ENCODE results near the gene PSMD8.
"Not testable (repeated sequence)": the region's sequence is repeated elsewhere in the genome, so short reads cannot be mapped to it uniquely, and the experiment has no call there.

PSMD8 gene

DNA sequence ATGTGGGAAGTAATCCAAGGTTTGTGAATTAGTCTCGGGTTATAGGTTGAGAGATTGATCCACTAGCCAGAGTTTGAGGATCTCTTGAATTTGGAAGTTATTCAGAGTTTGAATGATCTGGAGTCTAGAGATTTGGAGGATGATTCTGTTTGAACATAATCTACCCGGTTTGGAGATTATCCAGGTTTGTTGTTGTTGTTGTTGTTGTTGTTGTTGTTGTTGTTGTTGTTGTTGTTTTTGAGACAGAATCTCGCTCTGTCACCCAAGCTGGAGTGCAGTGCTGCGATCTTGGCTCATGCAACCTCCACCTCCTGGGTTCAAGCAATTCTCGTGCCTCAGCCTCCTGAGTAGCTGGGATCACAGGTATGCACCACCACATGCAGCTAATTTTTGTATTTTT is 37.5 kb downstream of the PSMD8 start:
- not testable (repeated sequence) for DNase-seq

DNA sequence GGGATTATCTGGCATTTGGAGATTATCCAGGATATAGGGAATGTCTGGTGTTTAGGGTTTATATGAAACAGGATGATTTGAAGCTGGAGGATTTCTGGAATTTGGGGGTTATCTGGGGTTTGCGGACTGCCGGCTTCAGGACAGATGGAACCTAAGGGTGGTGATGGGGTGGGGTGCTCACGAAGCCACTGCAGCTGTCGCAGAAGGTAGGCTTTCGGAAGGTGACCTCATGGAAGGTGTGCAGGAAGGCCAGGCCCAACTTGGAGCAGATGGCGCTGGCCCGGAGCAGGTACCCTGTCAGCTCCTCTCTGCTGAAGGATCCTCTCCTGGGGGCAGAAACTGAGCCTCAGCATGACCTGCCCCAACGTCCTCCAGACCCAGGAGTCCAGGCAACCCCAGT is 38.1 kb downstream of the PSMD8 start:
- DNase-seq: no peak

DNA sequence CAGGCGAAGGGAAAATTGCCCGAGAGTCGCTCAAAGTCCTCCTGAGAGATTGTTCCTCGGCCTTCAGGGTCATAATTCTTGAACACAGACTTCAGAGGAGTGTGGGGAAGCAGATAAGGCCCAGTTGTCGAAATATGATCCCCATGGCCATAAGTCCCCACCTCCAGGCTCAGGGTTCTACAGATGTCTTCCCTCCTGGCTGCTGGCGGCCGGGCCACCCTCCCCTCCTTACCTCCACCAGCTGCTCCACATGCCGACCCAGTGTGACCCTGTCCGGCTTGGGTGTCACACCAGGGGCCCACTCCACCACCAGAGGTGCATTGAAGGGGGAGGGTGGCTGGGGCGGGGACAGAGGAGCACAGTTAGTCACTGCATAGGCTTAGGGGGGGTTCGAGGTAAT is 38.6 kb downstream of the PSMD8 start:
- DNase-seq: no peak

DNA sequence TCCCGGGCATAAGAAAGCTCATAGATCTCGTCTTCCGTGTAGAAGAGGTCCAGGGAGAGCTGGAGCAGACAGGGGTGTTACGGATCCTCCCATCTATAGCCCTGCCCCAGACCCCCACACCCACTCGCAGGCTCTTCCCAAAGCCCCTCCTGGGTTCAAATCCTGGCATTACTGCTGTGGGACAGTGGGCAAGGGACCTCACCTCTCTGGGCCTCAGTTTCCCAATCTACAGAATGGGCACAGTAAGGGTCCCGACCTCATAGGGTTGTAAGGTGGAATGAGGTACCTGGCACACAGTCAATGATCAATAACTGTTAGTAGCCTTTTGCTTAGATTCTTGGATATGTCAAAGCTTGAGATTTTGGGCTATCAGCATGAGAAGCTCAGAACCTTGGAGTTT is 39.0 kb downstream of the PSMD8 start:
- no peak for DNase-seq

DNA sequence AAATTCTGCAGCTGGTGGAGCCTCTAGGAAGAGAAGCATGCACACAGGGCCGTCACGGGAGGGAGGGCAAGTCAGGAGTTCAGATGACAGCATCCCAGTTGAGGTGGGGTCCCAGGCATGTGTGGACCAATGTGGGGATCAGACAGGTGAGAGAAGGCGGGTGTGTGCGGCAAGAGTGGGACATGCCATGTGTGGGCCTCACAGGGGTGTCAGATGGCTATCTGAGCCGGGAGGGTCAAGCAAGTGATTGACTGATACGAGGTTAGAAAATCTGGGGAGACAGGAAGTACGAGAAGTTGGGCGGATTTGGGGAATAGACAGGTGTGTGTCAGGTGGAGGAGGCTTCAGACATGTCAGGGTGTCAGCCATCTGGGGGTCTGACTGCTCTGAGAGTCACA is 42.8 kb downstream of the PSMD8 start:
- no peak for DNase-seq

DNA sequence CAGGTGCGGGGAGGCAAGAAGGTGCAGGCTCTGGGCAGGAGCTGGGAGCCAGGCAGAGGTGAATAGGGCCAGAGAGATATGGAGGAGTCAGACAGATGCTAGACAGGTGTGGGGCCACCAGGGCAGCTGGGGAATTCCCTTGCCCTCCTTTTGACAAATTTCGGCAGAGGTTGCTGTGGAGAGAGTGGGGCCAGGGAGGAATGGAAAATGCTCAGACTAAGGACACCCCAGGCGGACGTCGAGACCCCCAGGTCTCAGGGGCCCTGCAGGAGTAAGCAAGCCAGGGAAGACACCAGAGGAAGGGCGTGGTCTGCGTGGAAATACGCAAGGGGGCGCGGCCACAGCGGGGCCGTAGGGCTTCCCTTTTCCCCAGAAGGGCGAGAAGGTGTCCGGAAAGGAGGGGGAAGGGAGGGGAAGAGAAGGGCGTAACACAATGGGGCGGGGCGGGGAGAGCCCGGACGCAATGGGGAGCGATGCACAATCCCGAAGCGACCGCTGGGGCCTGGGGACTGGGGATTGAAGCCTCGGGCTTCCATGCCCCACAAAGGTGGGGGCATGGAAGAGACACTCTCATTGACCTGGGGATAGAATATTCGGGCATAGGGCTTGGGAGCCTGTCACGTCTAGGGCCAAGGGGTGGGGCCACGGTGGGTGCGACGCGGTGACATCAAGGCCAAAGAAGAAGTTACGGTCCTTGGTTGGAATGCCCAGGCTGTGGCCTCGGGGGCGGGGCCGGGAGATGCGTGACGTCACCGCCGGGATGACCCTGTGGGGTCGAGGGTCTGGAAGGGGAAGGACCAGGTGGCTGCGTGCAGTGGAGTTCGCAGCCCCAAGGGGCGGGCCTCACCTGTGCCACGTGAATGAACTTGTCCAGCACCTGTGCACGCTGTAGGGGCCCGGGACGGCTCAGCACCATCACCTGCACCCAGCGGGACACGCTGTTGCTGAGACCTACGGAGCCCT is 43.5 kb downstream of the PSMD8 start:
- peak; percentile 50 for DNase-seq

DNA sequence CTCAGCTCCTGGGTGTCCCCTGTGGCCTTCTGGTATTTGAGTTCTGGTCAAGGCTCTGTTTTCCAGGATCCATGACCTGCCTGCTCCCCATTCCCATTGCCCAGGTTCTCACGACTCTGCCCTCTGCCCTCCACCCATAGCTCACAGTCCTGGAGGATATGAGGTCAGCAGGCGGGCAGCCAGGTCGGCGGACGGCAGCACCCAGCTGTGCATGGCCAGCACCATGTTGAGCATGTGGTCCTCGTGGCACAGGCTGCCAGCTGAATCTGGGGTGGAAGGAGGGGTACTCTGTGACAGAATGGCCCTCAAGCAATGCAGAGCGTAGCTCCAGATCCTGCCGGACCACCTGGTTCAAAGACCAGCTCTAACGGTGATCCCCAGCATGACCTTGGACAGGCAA is 46.6 kb downstream of the PSMD8 start:
- DNase-seq: no peak

DNA sequence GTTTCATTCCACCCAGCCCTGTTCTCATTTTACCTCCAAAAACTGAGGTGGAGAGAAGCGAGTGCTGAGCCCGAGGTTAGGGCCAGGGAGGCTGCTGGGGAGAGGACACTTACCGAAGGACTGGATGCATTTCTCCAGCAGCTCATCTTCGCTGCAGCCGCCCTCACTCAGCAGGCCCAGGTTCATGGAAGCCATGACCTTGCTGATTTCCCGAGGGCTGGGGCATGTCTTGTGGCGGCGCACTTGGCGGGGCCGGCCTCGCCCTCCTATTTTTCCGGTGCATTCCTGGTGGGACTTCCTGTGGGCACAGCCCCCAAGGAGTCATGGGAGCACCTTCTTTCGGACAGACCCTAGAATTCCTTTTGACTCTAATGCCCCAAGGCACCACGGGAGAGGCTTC is 47.5 kb downstream of the PSMD8 start:
- DNase-seq: no peak

DNA sequence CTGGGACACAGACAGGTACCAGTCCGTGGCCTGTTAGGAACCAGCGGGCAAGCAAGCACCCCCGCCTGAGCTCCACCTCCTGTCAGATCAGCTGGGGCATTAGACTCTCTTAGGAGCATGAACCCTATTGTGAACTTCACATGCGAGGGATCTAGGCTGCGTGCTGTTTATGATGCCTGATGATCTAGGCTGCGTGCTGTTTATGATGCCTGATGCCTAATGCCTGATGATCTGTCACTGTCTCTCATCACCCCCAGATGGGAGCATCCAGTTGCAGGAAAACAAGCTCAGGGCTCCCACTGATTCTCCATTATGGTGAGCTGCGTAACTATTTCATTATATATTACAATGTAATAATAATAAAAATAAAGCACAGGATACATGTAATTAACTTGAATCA is 48.1 kb downstream of the PSMD8 start:
- no peak for DNase-seq

DNA sequence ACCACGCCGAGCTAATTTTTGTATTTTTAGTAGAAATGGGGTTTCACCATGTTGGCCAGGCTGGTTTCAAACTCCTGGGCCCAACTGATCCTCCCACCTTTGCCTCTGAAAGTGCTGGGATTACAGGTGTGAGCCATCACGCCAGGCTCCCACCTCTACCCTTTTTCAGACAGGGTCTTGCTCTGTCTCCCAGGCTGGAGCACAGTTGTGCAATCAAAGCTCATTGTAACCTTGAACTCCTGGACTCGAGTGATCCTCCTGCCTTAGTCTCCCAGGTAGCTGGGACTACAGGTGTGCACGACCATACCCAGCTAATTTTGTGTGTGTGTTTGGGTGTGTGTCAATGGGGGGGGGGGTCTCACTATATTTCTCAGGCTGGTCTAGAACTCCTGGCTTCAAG is 49.9 kb downstream of the PSMD8 start:
- DNase-seq: no peak

DNA sequence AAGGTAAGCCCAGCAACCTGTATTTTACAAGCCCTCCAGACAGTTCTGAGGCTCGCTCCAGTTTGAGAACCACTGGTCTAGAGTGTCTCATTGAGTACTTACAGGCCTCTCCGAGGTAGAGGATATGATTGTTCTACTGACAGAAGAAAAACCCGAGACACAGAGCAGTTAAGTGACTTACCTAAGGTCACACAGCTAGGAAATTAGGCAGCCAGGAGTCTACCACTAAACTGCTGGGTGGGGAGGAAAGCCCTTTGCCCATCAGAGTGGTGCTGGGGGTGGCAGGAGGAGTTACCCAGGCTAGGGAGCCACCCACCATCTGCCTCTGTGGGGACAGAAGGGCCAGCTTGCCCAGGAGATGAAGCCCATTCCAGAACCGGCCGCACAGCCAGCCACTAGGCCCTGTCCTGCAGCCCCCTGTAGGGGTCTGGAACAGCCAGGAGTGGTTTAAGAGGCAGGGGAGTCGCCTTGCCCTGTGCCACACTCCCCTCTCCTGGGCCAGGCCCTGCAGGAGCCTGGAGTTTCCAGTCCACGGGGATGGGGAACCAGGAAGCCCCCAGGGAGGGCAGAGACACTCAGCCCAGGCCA is 50.9 kb downstream of the PSMD8 start:
- DNase-seq: no peak

DNA sequence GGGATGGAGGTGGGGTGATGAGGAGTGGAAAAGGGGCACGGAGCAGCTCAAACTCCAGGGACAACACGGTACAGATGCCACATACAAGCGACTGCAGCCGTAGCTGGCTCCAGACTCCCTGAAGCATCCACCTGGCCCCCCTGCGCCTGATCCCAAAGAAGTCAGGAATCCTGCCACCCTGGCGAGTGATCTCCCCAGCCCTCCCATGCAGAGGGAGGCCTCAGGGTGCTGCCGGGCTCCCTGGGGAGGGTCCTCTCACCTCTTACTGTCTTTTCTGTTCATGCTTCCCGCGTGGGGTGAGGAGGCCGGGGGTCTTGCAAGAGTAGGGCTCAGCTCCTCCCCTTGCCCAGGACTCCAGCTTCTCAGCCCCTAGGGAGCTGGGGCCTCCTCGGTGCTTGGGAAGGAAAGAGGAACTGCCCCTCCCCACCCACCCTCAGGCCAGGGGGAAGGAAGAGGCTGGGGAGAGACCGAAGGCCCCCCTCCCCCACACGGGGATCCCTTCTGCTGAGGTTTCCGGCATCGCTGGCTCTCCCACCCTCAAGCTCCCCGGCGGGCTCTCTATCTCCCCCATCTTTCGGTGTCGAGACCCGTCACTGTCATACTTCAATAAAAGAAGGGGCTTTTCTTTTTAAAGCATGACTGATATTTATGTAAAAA is 51.6 kb downstream of the PSMD8 start, which contains the start of gene RASGRP4:
Gene RASGRP4, minus strand, starts transcription at position 410 of the 657 bp plus-strand sequence. Its CDS starts 128 bp downstream, at position 282.
- DNase-seq: no peak

DNA sequence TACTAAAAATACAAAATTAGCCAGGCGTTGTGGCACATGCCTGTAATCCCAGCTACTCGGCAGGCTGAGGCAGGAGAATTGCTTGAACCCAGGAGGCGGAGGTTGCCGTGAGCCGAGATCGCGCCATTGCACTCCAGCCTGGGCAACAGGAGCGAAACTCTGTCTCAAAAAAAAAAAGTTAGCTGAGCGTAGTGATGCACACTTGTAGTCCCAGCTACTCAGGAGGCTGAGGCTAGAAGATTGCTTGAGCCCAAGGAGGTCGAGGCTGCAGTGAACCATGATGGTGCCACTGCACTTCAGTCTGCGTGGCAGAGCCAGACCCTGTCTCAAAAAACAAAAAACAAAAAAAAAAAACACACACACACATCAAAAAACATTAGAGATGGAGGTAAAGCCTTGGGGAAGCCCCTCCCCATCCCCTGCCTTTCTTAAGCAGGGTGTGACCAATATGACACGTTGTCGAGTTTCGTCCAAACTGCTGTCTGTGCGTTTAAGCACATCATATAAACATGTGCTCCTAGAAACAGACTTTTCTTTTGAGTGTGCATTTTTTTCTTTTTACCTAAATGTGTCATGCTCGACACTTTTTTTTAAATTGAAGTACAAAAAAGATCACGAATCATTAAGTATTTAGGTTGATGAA is 52.8 kb downstream of the PSMD8 start:
- DNase-seq: not testable (repeated sequence)

DNA sequence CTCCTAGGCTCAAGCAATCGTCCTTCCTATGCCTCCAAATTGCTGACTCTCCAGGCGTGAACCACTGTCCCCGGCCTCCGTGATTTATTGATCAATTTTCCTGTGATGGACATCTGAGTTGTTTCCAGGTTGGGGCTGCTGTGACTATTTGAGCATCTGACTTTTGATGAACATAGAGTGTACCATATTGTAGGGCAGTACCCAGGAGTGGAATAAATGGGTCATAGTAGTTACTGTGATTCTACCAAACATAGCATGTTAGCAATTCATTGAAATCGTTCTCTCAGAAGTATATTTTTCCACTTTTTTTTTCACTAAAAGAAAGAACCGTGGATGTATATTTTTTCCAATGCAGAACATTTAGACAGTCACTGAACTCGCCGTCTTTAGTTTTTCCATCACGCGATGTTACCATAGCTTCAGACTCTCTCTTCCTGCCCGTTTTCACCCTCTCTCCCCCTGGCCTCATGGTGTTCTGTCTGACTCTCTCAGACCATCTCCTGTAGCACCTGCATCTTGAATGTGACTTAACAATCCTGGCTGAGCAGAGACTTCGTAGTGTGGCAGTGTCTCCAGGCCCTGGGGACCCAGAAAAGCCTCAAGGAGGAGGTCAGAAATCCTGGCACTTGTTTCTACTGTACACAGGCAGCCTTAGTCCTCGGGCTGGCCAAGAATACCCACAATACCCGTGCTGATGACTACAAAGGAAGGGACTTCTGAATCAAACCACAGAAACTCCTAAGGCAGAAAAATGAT is 54.9 kb downstream of the PSMD8 start:
- no peak for DNase-seq

DNA sequence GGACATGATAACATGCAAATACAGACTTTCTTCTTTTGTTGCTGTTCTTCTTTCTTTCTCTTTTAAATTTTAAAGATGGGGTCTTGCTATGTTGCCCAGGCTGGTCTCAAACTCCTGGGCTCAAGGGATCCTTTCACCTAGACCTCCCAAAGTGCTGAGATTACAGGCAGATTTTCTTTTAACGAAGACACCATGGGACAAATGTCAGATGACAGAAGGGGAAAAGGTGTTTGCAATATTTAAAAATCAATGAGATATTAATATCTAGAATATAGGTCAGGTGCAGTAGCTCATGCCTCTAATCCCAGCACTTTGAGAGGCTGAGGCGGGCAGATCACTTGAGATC is 55.4 kb downstream of the PSMD8 start:
- DNase-seq: no peak

DNA sequence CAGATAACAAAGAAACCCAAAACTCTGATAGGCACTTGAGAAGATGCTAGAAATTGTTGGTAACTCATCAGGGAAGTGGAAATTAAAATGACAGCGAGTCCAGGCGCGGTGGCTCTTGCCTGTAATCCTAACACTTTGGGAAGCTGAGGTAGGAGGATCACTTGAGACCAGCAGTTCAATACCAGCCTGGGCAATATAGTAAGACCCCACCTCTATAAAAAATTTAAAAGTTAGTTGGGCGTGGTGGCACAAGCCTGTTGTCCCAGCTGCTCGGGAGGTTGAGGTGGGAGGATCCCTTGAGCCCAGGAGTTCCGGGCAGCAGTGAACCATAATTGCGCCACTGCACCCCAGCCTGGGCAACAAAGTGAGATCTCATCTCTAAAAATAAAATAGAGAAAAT is 56.6 kb downstream of the PSMD8 start:
- DNase-seq: no peak

DNA sequence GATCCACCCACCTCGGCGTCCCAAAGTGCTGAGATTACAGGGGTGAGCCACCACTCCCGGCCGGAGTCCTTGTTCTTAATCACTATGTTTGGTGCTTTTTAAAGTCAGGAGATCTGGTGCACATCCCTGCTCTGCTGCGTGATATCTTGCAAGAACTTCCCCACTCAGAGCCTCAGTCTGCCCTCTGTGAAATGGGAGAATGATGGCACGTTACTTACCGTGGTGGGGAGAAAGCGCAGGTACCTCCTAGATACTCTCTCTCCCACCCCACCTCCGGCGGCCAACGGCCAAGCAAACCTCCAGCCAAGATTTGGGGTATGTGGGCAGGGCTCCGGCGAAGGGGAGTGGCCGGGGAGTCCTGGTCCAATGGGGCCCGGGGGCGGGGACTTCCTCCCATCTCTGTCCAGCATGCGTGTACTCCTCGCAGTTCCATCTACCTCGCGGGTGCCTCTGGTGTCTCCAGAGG is 58.9 kb downstream of the PSMD8 start, which contains the start of gene RYR1:
Gene RYR1, plus strand, starts transcription at position 424 of the 466 bp plus-strand sequence. CDS start 139 bp downstream, outside the sequence.
- DNase-seq: no peak
